K562 (cell line): ENCODE data around the gene SUOX. TPM values are rescaled to one million over a fixed set of nuclear protein-coding genes. Genes with fewer than 3 reads are reported as not detected.
A peak's percentile ranks its signal among the peaks of the same experiment; 100 is the strongest.

Experiments used
- CREB1 ChIP-seq, 2 experiments: sonication (generic) in 1 of 2; formaldehyde crosslinking in 1 of 2; IDR thresholded peaks; 2 replicates each; pipeline versions ENCODE4 v1.6.1 to v1.8.0; 2012 to 2022; ENCODE audit warnings: inconsistent platforms in 1 of 2, mild to moderate bottlenecking in 1 of 2, missing genetic modification reagents in 1 of 2, moderate library complexity in 1 of 2
- CXXC5 ChIP-seq: fragments of 250-450 bp; sonication (Bioruptor Pico); IDR thresholded peaks from 2 replicates; pipeline ENCODE4 v1.8.0; 2022; ENCODE audit warnings: inconsistent platforms, mild to moderate bottlenecking, moderate library complexity
- MTA3 ChIP-seq: fragments of 450-650 bp; formaldehyde crosslinking; IDR thresholded peaks from 2 replicates; pipeline ENCODE4 v1.6.1; 2017; ENCODE audit warnings: mild to moderate bottlenecking, borderline replicate concordance
- NCOA4 ChIP-seq: fragments of 450-650 bp; IDR thresholded peaks from 2 replicates; pipeline ENCODE4 v1.6.1; 2018; ENCODE audit warnings: mild to moderate bottlenecking; ENCODE audit not compliant: partially characterized antibody
- PCBP1 ChIP-seq: fragments of 200-400 bp; formaldehyde crosslinking; IDR thresholded peaks from 2 replicates; pipeline ENCODE4 v1.6.1; 2018; ENCODE audit warnings: mild to moderate bottlenecking, low read depth, low read length; ENCODE audit not compliant: poor library complexity, severe bottlenecking
- SAFB ChIP-seq: fragments of 200-400 bp; formaldehyde crosslinking; IDR thresholded peaks from 2 replicates; pipeline ENCODE4 v1.6.1; 2017; ENCODE audit warnings: low read depth, low read length, borderline replicate concordance
- SLC30A9 ChIP-seq: fragments of 250-450 bp; sonication (Bioruptor Pico); IDR thresholded peaks from 2 replicates; pipeline ENCODE4 v1.8.0; 2022; ENCODE audit warnings: mild to moderate bottlenecking, moderate library complexity
- ZEB2 ChIP-seq: fragments of 450-650 bp; IDR thresholded peaks from 2 replicates; pipeline ENCODE4 v1.6.1; 2016
- ZNF274 ChIP-seq: IDR thresholded peaks from 2 replicates; pipeline ENCODE4 v1.6.1; 2011; ENCODE audit warnings: low read depth, mild to moderate bottlenecking, low read length, moderate library complexity, borderline replicate concordance
- ZNF280B ChIP-seq: fragments of 250-450 bp; sonication (Bioruptor Pico); IDR thresholded peaks from 2 replicates; pipeline ENCODE4 v1.5.1; 2021; ENCODE audit warnings: mild to moderate bottlenecking
- ZNF395 ChIP-seq: fragments of 200-800 bp; sonication (Bioruptor generic); IDR thresholded peaks from 2 replicates; pipeline ENCODE4 v1.6.1; 2017; ENCODE audit warnings: missing genetic modification characterization, missing compliant biosample characterization
- ZNF586 ChIP-seq: fragments of 450-650 bp; formaldehyde crosslinking; conservative IDR thresholded peaks from 2 replicates; pipeline ENCODE4 v1.4.0; 2020; ENCODE audit warnings: mild to moderate bottlenecking, moderate library complexity
- polyA plus RNA-seq, 8 experiments: library from polyadenylated mRNA; depleted of rRNA in 4 of 8; stranded (reverse) in 5 of 8; unstranded in 3 of 8; fragments of >200 nt; fragmentation: Nextera tagmentation in 2 of 8; fragmentation: Illumina TruSeq in 1 of 8; extraction: Ambion mirVana in 2 of 8; extraction: Trizol in 1 of 8; gene quantifications; 2 replicates each; pipeline versions ENCODE4 v1.2.1 to v1.2.3, GENCODE V29; 2011 to 2014; ENCODE audit warnings: inconsistent platforms in 1 of 8, missing spikeins in 1 of 8
- total RNA-seq, 7 experiments: library from RNA; depleted of rRNA in 6 of 7; stranded (reverse); fragments of >200 nt in 6 of 7; fragmentation: Illumina TruSeq in 2 of 7; extraction: Trizol in 2 of 7; gene quantifications; 2 replicates each; pipeline versions ENCODE4 v1.2.1 to v1.2.3, GENCODE V29; 2011 to 2021; ENCODE audit warnings: low replicate concordance in 1 of 7
- TF ChIP-seq, protein P1 (sequence below): fragments of 450-650 bp; IDR thresholded peaks from 2 replicates; pipeline ENCODE4 v1.7.1; 2018; ENCODE audit warnings: mild to moderate bottlenecking, low read depth; ENCODE audit not compliant: partially characterized antibody
- TF ChIP-seq, protein P2 (sequence below): fragments of 450-650 bp; IDR thresholded peaks from 2 replicates; pipeline ENCODE4 v1.6.1; 2016
- TF ChIP-seq, protein P3 (sequence below): fragments of 450-650 bp; IDR thresholded peaks from 2 replicates; pipeline ENCODE4 v1.6.1; 2017; ENCODE audit warnings: antibody characterized with exemption, mild to moderate bottlenecking

Gene SUOX
- total and polyA plus RNA-seq, 9 of the 15 experiments (the other 6 are each of a cell fraction or from before 2014, with no cell fraction given), result 9.2 to 39.7 (median 25.4) TPM

DNA sequence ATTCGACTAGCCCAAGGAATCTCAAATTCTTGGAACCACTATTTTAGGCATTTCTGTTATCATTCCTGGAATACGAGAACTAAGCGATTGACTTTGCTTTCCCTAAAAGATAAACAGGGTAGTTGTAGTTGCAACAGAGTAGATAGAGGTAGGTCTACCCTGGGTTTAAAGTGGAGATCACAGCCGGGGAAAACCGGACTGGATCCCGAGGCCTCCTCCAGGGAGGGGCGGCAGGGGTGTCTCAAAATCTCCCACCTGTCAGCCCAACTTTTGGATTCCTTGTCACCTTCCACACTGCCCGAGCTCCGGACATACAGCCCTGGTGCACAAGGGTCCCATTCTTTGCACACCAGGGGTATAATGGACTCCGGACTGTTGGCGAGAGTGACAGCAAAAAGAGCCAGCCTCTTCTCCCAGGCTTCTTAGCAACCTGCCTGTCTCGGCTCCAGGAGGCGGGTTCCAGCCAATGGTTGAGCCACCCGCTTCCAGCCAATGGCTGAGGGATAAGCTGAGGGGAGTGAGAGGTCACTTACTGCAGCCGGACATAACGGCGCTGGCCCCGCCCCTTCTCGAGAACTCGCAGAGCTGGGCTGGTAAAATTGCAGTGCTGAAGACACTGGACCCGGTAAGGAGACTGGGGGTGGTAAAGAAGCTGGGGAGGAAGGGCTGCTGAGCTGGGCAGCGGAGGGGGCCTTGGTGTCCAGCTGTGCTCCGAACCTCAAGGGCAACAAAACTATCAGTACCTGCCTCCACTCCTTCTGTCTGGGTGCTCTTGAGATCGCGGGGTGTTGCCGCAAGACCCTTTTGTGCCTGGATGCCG, at the start of gene SUOX (continued):
- no peak; the same call in 1 of the 2 replicates for TF ChIP-seq MTA3
- no peak for TF ChIP-seq ZEB2
- TF ChIP-seq NCOA4, result no peak
- no peak; the same call in 1 of the 2 replicates for TF ChIP-seq CREB1 (IDR thresholded peaks at IDR 0.05)
- no peak for TF ChIP-seq CREB1 (CRISPR knock-in tag; IDR thresholded peaks at IDR 0.05)
- TF ChIP-seq SAFB, result no peak
- no peak for TF ChIP-seq ZNF280B (CRISPR knock-in tag)
- TF ChIP-seq, protein P1, sequence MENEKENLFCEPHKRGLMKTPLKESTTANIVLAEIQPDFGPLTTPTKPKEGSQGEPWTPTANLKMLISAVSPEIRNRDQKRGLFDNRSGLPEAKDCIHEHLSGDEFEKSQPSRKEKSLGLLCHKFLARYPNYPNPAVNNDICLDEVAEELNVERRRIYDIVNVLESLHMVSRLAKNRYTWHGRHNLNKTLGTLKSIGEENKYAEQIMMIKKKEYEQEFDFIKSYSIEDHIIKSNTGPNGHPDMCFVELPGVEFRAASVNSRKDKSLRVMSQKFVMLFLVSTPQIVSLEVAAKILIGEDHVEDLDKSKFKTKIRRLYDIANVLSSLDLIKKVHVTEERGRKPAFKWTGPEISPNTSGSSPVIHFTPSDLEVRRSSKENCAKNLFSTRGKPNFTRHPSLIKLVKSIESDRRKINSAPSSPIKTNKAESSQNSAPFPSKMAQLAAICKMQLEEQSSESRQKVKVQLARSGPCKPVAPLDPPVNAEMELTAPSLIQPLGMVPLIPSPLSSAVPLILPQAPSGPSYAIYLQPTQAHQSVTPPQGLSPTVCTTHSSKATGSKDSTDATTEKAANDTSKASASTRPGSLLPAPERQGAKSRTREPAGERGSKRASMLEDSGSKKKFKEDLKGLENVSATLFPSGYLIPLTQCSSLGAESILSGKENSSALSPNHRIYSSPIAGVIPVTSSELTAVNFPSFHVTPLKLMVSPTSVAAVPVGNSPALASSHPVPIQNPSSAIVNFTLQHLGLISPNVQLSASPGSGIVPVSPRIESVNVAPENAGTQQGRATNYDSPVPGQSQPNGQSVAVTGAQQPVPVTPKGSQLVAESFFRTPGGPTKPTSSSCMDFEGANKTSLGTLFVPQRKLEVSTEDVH, result no peak
- TF ChIP-seq ZNF395 (CRISPR knock-in tag), result no peak
- TF ChIP-seq ZNF586 (CRISPR knock-in tag), result 0 out of 2 replicates have a peak, but pooled peaks have one; percentile 25
- TF ChIP-seq PCBP1, result no peak
- TF ChIP-seq CXXC5 (CRISPR knock-in tag), result no peak
- TF ChIP-seq, protein P2, sequence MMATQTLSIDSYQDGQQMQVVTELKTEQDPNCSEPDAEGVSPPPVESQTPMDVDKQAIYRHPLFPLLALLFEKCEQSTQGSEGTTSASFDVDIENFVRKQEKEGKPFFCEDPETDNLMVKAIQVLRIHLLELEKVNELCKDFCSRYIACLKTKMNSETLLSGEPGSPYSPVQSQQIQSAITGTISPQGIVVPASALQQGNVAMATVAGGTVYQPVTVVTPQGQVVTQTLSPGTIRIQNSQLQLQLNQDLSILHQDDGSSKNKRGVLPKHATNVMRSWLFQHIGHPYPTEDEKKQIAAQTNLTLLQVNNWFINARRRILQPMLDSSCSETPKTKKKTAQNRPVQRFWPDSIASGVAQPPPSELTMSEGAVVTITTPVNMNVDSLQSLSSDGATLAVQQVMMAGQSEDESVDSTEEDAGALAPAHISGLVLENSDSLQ, result peak; percentile 98
- TF ChIP-seq ZNF274, result no peak
- TF ChIP-seq, protein P3, sequence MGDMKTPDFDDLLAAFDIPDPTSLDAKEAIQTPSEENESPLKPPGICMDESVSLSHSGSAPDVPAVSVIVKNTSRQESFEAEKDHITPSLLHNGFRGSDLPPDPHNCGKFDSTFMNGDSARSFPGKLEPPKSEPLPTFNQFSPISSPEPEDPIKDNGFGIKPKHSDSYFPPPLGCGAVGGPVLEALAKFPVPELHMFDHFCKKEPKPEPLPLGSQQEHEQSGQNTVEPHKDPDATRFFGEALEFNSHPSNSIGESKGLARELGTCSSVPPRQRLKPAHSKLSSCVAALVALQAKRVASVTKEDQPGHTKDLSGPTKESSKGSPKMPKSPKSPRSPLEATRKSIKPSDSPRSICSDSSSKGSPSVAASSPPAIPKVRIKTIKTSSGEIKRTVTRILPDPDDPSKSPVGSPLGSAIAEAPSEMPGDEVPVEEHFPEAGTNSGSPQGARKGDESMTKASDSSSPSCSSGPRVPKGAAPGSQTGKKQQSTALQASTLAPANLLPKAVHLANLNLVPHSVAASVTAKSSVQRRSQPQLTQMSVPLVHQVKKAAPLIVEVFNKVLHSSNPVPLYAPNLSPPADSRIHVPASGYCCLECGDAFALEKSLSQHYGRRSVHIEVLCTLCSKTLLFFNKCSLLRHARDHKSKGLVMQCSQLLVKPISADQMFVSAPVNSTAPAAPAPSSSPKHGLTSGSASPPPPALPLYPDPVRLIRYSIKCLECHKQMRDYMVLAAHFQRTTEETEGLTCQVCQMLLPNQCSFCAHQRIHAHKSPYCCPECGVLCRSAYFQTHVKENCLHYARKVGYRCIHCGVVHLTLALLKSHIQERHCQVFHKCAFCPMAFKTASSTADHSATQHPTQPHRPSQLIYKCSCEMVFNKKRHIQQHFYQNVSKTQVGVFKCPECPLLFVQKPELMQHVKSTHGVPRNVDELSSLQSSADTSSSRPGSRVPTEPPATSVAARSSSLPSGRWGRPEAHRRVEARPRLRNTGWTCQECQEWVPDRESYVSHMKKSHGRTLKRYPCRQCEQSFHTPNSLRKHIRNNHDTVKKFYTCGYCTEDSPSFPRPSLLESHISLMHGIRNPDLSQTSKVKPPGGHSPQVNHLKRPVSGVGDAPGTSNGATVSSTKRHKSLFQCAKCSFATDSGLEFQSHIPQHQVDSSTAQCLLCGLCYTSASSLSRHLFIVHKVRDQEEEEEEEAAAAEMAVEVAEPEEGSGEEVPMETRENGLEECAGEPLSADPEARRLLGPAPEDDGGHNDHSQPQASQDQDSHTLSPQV, result no peak
- no peak for TF ChIP-seq SLC30A9 (CRISPR knock-in tag)
